Lung (tissue), 12 donors: Measurements from ENCODE around the gene FILIP1L. TPM values are rescaled to one million over a fixed set of nuclear protein-coding genes. Genes with fewer than 3 reads are reported as not detected.
A peak's percentile ranks its signal among the peaks of the same experiment; 100 is the strongest.

Experiments used
- ATAC-seq: fragments of 200-7000 bp; cut with Tn5 transposase; one replicate; pipeline ENCODE4 v1.9.1; 2020; ENCODE audit warnings: moderate number of reproducible peaks; ENCODE audit not compliant: insufficient read depth, low FRiP score
- DNase-seq, 3 donors: peaks; one replicate each; pipeline ENCODE4 v3.0.0-alpha.2; 2013 to 2017
- H3K27ac ChIP-seq, 2 donors: one replicate each; pipeline ENCODE4 v1.5.1; 2013; ENCODE audit warnings: mild to moderate bottlenecking in 2 of 2, moderate library complexity in 2 of 2, control low read depth in 1 of 2, inconsistent platforms in 1 of 2, low read depth in 1 of 2, low read length in 1 of 2
- H3K27me3 ChIP-seq, 3 donors: one replicate each; pipeline ENCODE4 v1.5.1; 2013; ENCODE audit warnings: low read length in 2 of 3; ENCODE audit not compliant: control insufficient read depth in 3 of 3, insufficient read depth in 3 of 3
- H3K36me3 ChIP-seq, 4 donors: one replicate each; pipeline ENCODE4 v1.5.1; 2013; ENCODE audit warnings: low read length in 4 of 4, mild to moderate bottlenecking in 1 of 4, moderate library complexity in 1 of 4; ENCODE audit not compliant: control insufficient read depth in 4 of 4, insufficient read depth in 4 of 4
- H3K4me1 ChIP-seq, 5 donors: one replicate each; pipeline ENCODE4 v1.5.1; 2013; ENCODE audit warnings: low read length in 5 of 5, mild to moderate bottlenecking in 2 of 5, moderate library complexity in 1 of 5; ENCODE audit not compliant: control insufficient read depth in 5 of 5, insufficient read depth in 5 of 5
- H3K4me3 ChIP-seq: one replicate; pipeline ENCODE4 v1.5.1; 2013; ENCODE audit warnings: mild to moderate bottlenecking, control low read depth, moderate library complexity
- H3K9ac ChIP-seq, 2 donors: one replicate each; pipeline ENCODE4 v1.5.1; 2013; ENCODE audit warnings: low read length in 2 of 2, control low read depth in 1 of 2; ENCODE audit not compliant: insufficient read depth in 1 of 2
- H3K9me3 ChIP-seq, 4 donors: one replicate each; pipeline ENCODE4 v1.5.1; 2013; ENCODE audit warnings: low read length in 3 of 4, mild to moderate bottlenecking in 1 of 4, moderate library complexity in 1 of 4; ENCODE audit not compliant: control insufficient read depth in 4 of 4, insufficient read depth in 3 of 4
- CTCF ChIP-seq: IDR thresholded peaks from 2 replicates; pipeline ENCODE4 v1.5.1; 2012; ENCODE audit warnings: mild to moderate bottlenecking; ENCODE audit errors: control extremely low read depth, extremely low read depth
- WGBS, 2 donors: extraction: QIAGEN DNeasy Blood & Tissue Kit; methylation state at CpG; one replicate each; pipeline ENCODE4 v1.1.7; 2013; 5-methylcytosine and 5-hydroxymethylcytosine counted together
- polyA plus RNA-seq, 2 donors: library from polyadenylated mRNA; stranded (reverse); fragments of 200-250 nt; gene quantifications; one replicate each; pipeline ENCODE4 v1.2.1, GENCODE V29; 2013
- total RNA-seq, 2 donors: library from RNA; depleted of rRNA in 1 of 2; stranded (reverse); fragments of >200 nt in 1 of 2; gene quantifications; one replicate each; pipeline ENCODE4 v1.2.1, GENCODE V29; 2014 to 2021
- donor health status: control.
- donor health status: control.
- donor health status: Bipolar disorder and iron deficiency.
- donor health status: healthy.
- donor health status: DM: yes; HTN: yes; CAD: no.

Gene FILIP1L
- total and polyA plus RNA-seq, 4 donors, result 8.3 to 27.8 (median 22.5) TPM

GRCh38 chr3:99958222-99958912 lies 155.9 kb downstream of the FILIP1L start:
- no peak overlapping the region for H3K4me3 ChIP-seq
- ATAC-seq, result no peak
- 72 to 94% methylated on average over 3 of the region's 3 CpGs for WGBS, 2 donors
- H3K9ac ChIP-seq, result no peak overlapping the region
- TF ChIP-seq CTCF, result no peak
- H3K36me3 ChIP-seq, result no peaks in the 10 kb centered on the region
- H3K27me3 ChIP-seq, result no peaks in the 10 kb centered on the region
- peaks cover 0 to 19% (median 4%) of the 10 kb centered on the region in 5 donors for H3K4me1 ChIP-seq
- peak; percentile 33 to 68 (median 60) for DNase-seq
- H3K9me3 ChIP-seq, result no peaks in the 10 kb centered on the region
- no peak overlapping the region for H3K27ac ChIP-seq

- H3K4me1 ChIP-seq, result peaks cover 0 to 19% (median 4%) of the 10 kb centered on the region in 5 donors
- no peak for TF ChIP-seq CTCF
- H3K27me3 ChIP-seq, result no peaks in the 10 kb centered on the region
- peak in 2 of 3 donors; percentile 62 to 72 for DNase-seq
- H3K4me3 ChIP-seq, result no peak overlapping the region
- H3K9me3 ChIP-seq, result no peaks in the 10 kb centered on the region
- 70 to 82% methylated on average over 4 of the region's 4 CpGs for WGBS, 2 donors
- no peak overlapping the region for H3K9ac ChIP-seq
- H3K36me3 ChIP-seq, result no peaks in the 10 kb centered on the region
- ATAC-seq, result no peak
- H3K27ac ChIP-seq, result no peak overlapping the region
Observed at GRCh38 chr3:99957151-99957796, 157.0 kb downstream of the FILIP1L start.

- Histone ChIP-seq H3K27ac (no peak overlapping the region), H3K9ac (no peak overlapping the region), H3K27me3 (no peaks in the 10 kb centered on the region), H3K4me3 (no peak overlapping the region), H3K4me1 (peaks cover 0 to 17% (median 3%) of the 10 kb centered on the region in 5 donors), H3K36me3 (no peaks in the 10 kb centered on the region), H3K9me3 (no peaks in the 10 kb centered on the region)
- WGBS, 2 donors, result 85 to 90% methylated on average over 10 of the region's 10 CpGs
- ATAC-seq (no peak), DNase-seq (no peak)
- no peak for TF ChIP-seq CTCF
Observed at GRCh38 chr3:99955773-99956562, 158.3 kb downstream of the FILIP1L start.
